ENCODE measurements around the gene FCAMR.

DNA sequence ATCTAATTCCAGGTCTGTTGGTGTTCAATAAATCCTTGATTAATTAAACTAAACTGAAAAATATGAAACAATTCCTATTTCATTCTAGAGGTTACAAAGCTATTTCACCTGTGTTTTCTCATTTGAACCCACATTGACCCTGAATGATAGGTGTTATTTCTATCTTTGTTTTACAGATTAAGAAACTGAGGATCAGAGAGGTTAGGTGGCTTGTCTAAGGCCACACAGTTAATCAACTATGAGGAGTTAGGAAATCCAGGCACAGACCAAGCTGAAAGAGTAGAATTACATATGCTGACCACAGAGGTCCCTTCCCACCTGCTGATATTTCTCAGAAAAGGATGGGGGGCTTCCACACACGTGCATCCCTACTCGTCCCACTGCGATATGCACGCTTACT, 24.5 kb downstream of the FCAMR start:
- TF ChIP-seq ZNF549 (tag by site-specific recombination; IDR thresholded peaks at IDR 0.05) (no peak), WT1 (tag by site-specific recombination; IDR thresholded peaks at IDR 0.05) (no peak), ZNF544 (tag by site-specific recombination; IDR thresholded peaks at IDR 0.05) (no peak), ZNF214 (tag by site-specific recombination; IDR thresholded peaks at IDR 0.05; ENCODE audit: borderline replicate concordance) (no peak), ZNF830 (tag by site-specific recombination; IDR thresholded peaks at IDR 0.05; ENCODE audit: low read depth) (no peak), ZNF548 (tag by site-specific recombination; IDR thresholded peaks at IDR 0.05) (no peak), ZNF121 (tag by site-specific recombination; IDR thresholded peaks at IDR 0.05) (no peak), ZNF132 (tag by site-specific recombination; IDR thresholded peaks at IDR 0.05; ENCODE audit: borderline replicate concordance) (no peak)
- TF ChIP-seq, protein P1, sequence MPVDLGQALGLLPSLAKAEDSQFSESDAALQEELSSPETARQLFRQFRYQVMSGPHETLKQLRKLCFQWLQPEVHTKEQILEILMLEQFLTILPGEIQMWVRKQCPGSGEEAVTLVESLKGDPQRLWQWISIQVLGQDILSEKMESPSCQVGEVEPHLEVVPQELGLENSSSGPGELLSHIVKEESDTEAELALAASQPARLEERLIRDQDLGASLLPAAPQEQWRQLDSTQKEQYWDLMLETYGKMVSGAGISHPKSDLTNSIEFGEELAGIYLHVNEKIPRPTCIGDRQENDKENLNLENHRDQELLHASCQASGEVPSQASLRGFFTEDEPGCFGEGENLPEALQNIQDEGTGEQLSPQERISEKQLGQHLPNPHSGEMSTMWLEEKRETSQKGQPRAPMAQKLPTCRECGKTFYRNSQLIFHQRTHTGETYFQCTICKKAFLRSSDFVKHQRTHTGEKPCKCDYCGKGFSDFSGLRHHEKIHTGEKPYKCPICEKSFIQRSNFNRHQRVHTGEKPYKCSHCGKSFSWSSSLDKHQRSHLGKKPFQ (tag by site-specific recombination; IDR thresholded peaks at IDR 0.05): no peak
- TF ChIP-seq, protein P2, sequence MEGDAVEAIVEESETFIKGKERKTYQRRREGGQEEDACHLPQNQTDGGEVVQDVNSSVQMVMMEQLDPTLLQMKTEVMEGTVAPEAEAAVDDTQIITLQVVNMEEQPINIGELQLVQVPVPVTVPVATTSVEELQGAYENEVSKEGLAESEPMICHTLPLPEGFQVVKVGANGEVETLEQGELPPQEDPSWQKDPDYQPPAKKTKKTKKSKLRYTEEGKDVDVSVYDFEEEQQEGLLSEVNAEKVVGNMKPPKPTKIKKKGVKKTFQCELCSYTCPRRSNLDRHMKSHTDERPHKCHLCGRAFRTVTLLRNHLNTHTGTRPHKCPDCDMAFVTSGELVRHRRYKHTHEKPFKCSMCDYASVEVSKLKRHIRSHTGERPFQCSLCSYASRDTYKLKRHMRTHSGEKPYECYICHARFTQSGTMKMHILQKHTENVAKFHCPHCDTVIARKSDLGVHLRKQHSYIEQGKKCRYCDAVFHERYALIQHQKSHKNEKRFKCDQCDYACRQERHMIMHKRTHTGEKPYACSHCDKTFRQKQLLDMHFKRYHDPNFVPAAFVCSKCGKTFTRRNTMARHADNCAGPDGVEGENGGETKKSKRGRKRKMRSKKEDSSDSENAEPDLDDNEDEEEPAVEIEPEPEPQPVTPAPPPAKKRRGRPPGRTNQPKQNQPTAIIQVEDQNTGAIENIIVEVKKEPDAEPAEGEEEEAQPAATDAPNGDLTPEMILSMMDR (tag by site-specific recombination; IDR thresholded peaks at IDR 0.05): no peak
- TF ChIP-seq, protein P3, sequence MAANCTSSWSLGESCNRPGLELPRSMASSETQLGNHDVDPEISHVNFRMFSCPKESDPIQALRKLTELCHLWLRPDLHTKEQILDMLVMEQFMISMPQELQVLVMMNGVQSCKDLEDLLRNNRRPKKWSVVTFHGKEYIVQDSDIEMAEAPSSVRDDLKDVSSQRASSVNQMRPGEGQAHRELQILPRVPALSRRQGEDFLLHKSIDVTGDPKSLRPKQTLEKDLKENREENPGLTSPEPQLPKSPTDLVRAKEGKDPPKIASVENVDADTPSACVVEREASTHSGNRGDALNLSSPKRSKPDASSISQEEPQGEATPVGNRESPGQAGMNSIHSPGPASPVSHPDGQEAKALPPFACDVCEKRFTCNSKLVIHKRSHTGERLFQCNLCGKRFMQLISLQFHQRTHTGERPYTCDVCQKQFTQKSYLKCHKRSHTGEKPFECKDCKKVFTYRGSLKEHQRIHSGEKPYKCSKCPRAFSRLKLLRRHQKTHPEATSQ (tag by site-specific recombination; IDR thresholded peaks at IDR 0.05): no peak
- TF ChIP-seq, protein P4, sequence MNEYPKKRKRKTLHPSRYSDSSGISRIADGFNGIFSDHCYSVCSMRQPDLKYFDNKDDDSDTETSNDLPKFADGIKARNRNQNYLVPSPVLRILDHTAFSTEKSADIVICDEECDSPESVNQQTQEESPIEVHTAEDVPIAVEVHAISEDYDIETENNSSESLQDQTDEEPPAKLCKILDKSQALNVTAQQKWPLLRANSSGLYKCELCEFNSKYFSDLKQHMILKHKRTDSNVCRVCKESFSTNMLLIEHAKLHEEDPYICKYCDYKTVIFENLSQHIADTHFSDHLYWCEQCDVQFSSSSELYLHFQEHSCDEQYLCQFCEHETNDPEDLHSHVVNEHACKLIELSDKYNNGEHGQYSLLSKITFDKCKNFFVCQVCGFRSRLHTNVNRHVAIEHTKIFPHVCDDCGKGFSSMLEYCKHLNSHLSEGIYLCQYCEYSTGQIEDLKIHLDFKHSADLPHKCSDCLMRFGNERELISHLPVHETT (tag by site-specific recombination; IDR thresholded peaks at IDR 0.05): no peak
- TF ChIP-seq, protein P5, sequence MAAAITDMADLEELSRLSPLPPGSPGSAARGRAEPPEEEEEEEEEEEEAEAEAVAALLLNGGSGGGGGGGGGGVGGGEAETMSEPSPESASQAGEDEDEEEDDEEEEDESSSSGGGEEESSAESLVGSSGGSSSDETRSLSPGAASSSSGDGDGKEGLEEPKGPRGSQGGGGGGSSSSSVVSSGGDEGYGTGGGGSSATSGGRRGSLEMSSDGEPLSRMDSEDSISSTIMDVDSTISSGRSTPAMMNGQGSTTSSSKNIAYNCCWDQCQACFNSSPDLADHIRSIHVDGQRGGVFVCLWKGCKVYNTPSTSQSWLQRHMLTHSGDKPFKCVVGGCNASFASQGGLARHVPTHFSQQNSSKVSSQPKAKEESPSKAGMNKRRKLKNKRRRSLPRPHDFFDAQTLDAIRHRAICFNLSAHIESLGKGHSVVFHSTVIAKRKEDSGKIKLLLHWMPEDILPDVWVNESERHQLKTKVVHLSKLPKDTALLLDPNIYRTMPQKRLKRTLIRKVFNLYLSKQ (tag by site-specific recombination; IDR thresholded peaks at IDR 0.05; ENCODE audit: borderline replicate concordance): no peak
- TF ChIP-seq, protein P6, sequence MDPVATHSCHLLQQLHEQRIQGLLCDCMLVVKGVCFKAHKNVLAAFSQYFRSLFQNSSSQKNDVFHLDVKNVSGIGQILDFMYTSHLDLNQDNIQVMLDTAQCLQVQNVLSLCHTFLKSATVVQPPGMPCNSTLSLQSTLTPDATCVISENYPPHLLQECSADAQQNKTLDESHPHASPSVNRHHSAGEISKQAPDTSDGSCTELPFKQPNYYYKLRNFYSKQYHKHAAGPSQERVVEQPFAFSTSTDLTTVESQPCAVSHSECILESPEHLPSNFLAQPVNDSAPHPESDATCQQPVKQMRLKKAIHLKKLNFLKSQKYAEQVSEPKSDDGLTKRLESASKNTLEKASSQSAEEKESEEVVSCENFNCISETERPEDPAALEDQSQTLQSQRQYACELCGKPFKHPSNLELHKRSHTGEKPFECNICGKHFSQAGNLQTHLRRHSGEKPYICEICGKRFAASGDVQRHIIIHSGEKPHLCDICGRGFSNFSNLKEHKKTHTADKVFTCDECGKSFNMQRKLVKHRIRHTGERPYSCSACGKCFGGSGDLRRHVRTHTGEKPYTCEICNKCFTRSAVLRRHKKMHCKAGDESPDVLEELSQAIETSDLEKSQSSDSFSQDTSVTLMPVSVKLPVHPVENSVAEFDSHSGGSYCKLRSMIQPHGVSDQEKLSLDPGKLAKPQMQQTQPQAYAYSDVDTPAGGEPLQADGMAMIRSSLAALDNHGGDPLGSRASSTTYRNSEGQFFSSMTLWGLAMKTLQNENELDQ (tag by site-specific recombination; IDR thresholded peaks at IDR 0.05; ENCODE audit: low read depth): no peak

Measured in HEK293 (cell line).